KMS-11 (cell line): ENCODE measurements around the gene CFAP45.
A peak's percentile ranks its signal among the peaks of the same experiment; 100 is the strongest.

ENCODE experiments used
- H2AFZ ChIP-seq: fragments of 200-600 bp; sonication (generic); 2 replicates; pipeline ENCODE4 v1.6.1; 2016; ENCODE audit warnings: antibody characterized with exemption, mixed run types, low read depth
- H3K27ac ChIP-seq: fragments of 200-600 bp; sonication (generic); 2 replicates; pipeline ENCODE4 v1.6.1; 2016; ENCODE audit warnings: mild to moderate bottlenecking, mixed run types
- H3K27me3 ChIP-seq: fragments of 200-600 bp; sonication (generic); 2 replicates; pipeline ENCODE4 v1.6.1; 2017; ENCODE audit warnings: mild to moderate bottlenecking, low read depth, mixed run types, moderate library complexity; ENCODE audit not compliant: insufficient read depth
- H3K36me3 ChIP-seq: fragments of 200-600 bp; sonication (generic); 2 replicates; pipeline ENCODE4 v1.6.1; 2017; ENCODE audit warnings: mild to moderate bottlenecking, mixed run types; ENCODE audit not compliant: insufficient read depth
- H3K4me1 ChIP-seq: fragments of 200-600 bp; sonication (generic); 2 replicates; pipeline ENCODE4 v1.6.1; 2016; ENCODE audit warnings: mild to moderate bottlenecking, low read depth, mixed run types; ENCODE audit not compliant: poor library complexity, severe bottlenecking
- H3K4me2 ChIP-seq: fragments of 200-600 bp; sonication (generic); 2 replicates; pipeline ENCODE4 v1.7.0; 2016; ENCODE audit warnings: mild to moderate bottlenecking, mixed run types
- H3K4me3 ChIP-seq: fragments of 200-600 bp; sonication (generic); IDR thresholded peaks from 2 replicates; pipeline ENCODE4 v1.6.1; 2017; ENCODE audit warnings: low read depth, low read length, mixed read lengths; ENCODE audit not compliant: insufficient read depth
- H3K79me2 ChIP-seq: fragments of 200-600 bp; sonication (generic); 2 replicates; pipeline ENCODE4 v1.6.1; 2016; ENCODE audit warnings: low read depth, mixed run types; ENCODE audit not compliant: insufficient read depth
- H3K9ac ChIP-seq: fragments of 200-600 bp; sonication (generic); 2 replicates; pipeline ENCODE4 v1.6.1; 2016; ENCODE audit warnings: mild to moderate bottlenecking, mixed run types
- H4K20me1 ChIP-seq: fragments of 200-600 bp; sonication (generic); 2 replicates; pipeline ENCODE4 v1.6.1; 2016; ENCODE audit warnings: mild to moderate bottlenecking, mixed run types; ENCODE audit not compliant: insufficient read depth
- TF ChIP-seq, protein P1 (sequence below): fragments of 200-600 bp; sonication (generic); conservative IDR thresholded peaks from 2 replicates; pipeline ENCODE4 v1.6.1; 2017; ENCODE audit warnings: low read depth, mild to moderate bottlenecking, antibody characterized with exemption, low read length, moderate library complexity, mixed read lengths

The CFAP45 gene

DNA sequence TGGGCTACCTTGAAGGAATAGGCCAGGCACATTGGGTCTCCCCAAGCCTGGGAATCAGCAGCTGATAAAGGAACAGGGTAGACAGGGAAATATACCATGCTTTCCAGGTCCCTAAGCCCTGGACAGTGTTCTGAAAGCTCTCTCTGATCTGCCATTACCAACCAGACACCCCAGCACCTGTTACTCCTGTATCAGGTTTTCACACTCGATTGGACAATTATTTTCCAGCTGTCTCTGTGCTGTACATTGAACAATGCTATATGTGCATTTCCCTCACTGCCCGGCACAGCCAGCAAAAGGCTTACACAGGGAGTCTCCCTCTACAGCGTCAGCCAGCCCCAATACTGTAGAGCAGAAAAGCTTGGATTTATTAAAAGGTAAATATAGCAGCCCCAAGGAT is 4.7 kb downstream of the CFAP45 start:
- no peaks in the 10 kb centered on the region for H3K79me2 ChIP-seq

DNA sequence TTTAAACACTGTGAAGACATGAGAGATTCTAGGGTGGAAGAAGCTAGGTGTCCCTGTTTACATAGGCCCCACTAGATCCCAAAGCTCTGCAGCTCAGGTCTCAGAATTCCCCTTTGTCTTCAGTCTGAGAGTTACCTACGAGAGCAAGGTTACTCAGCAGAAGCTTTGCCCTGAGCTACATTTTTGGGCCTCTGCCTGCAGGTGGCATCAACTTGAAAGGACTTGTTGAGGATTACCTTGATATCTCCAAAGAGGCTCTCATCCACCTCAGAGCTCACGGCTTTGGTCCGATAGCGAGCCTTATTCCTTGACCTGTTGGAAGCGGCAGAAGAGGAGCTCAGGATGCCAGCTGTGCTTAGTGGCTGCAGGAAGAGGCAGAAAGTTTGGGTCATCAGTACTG is 7.0 kb downstream of the CFAP45 start:
- Histone ChIP-seq H3K4me1 (peaks cover 18% of the 10 kb centered on the region), H2AFZ (no peak overlapping the region), H3K4me2 (no peak overlapping the region), H3K27me3 (no peaks in the 10 kb centered on the region), H3K79me2 (no peaks in the 10 kb centered on the region), H3K9ac (no peak overlapping the region), H3K36me3 (no peaks in the 10 kb centered on the region), H3K27ac (no peak overlapping the region), H3K4me3 (no peak overlapping the region), H4K20me1 (no peaks in the 10 kb centered on the region)
- TF ChIP-seq, protein P1, sequence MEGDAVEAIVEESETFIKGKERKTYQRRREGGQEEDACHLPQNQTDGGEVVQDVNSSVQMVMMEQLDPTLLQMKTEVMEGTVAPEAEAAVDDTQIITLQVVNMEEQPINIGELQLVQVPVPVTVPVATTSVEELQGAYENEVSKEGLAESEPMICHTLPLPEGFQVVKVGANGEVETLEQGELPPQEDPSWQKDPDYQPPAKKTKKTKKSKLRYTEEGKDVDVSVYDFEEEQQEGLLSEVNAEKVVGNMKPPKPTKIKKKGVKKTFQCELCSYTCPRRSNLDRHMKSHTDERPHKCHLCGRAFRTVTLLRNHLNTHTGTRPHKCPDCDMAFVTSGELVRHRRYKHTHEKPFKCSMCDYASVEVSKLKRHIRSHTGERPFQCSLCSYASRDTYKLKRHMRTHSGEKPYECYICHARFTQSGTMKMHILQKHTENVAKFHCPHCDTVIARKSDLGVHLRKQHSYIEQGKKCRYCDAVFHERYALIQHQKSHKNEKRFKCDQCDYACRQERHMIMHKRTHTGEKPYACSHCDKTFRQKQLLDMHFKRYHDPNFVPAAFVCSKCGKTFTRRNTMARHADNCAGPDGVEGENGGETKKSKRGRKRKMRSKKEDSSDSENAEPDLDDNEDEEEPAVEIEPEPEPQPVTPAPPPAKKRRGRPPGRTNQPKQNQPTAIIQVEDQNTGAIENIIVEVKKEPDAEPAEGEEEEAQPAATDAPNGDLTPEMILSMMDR = peak; percentile 46

More for the DNA sequence above, 4.7 kb downstream of the CFAP45 start:
- Histone ChIP-seq H3K4me3 (no peak overlapping the region), H3K4me1 (peaks cover 5% of the 10 kb centered on the region), H3K36me3 (no peaks in the 10 kb centered on the region), H3K27ac (no peak overlapping the region), H3K4me2 (no peak overlapping the region), H4K20me1 (no peaks in the 10 kb centered on the region), H2AFZ (no peak overlapping the region), H3K27me3 (no peaks in the 10 kb centered on the region), H3K9ac (no peak overlapping the region)
- TF ChIP-seq, protein P1 = no peak

DNA sequence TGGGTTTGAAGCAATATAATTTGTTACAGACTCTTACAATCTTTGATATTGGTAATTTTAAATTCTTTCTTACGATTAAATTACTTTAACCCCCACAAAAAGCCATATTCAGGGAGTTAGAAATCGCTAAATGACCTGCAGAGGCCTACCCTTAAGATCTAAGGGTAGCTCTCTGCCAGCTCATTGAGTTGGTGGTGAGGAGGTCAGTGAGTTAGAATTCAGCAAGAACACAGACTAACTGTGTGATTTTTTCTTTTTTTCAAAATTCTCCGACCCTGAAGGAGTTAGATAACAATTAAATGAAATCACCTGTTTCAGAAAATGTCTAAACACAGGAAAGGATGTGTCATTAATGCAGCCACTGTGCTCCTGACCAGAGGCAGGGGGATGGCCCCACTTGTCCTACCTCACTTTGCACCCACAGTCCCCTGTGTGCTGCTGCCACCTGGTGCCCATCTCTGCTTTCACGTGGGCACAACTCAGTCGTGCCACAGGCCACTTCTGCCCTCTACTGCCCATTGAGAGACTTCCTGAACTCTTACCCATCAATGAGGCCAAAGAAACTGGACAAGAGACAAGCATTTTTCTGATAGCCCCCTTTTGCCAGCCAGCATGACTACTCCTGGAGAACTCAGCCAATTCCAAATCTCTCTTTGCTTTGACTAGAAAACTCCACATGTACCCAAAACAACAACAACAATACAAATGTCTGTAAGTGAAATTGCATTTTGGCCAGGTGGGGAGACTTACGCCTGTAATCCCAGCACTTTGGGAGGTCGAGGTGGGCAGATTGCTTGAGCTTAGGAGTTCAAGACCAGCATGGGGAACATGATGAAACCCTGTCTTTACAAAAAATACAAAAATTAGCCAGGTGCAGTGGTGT is 8.4 kb downstream of the CFAP45 start:
- Histone ChIP-seq H3K9ac (no peak overlapping the region), H3K4me2 (no peak overlapping the region), H3K36me3 (no peaks in the 10 kb centered on the region), H2AFZ (no peak overlapping the region), H3K27me3 (no peaks in the 10 kb centered on the region), H3K79me2 (no peaks in the 10 kb centered on the region), H3K4me3 (no peak overlapping the region), H3K27ac (no peak overlapping the region), H3K4me1 (peaks cover 27% of the 10 kb centered on the region), H4K20me1 (no peaks in the 10 kb centered on the region)
- TF ChIP-seq, protein P1 = peak; percentile 100

DNA sequence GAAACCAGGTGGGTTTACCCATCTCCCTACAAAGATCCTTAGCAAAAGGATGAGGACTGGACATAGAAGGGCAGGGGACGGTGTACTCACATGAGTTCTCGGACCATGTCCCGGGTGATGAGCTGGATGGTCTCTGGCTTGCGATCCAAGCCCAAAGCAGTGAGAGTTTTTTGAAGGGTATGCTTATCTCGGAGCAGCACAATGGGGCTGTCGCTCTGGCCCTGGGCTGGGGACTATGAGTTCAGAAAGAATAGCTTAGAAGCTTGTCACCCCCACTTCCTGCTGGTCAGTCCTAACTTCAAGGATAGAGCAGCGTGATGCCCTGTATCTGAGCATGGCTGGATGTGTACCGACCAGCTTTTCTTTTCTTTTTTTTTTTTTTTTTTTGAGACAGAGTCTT is 9.6 kb downstream of the CFAP45 start:
- Histone ChIP-seq H3K79me2 (no peaks in the 10 kb centered on the region), H3K27ac (no peak overlapping the region), H4K20me1 (no peaks in the 10 kb centered on the region), H3K9ac (no peak overlapping the region), H2AFZ (no peak overlapping the region), H3K36me3 (no peaks in the 10 kb centered on the region), H3K4me2 (no peak overlapping the region), H3K4me1 (peaks cover 27% of the 10 kb centered on the region), H3K27me3 (no peaks in the 10 kb centered on the region), H3K4me3 (no peak overlapping the region)
- TF ChIP-seq, protein P1 = no peak
